HG03342 (cell line): ENCODE results near the gene EIF2A.

Experiments
- ATAC-seq: cut with Tn5 transposase; IDR thresholded peaks from one replicate; pipeline ENCODE4 v1.9.1; 2021; ENCODE audit warnings: mild to moderate bottlenecking, moderate library complexity; ENCODE audit not compliant: unreplicated experiment

EIF2A gene

GRCh38 chr3:150631515-150632221 lies 85.1 kb downstream of the EIF2A start:
- ATAC-seq: no peak

- no peak for ATAC-seq
Measured at GRCh38 chr3:150635076-150635475, 88.5 kb downstream of the EIF2A start.

- no peak for ATAC-seq
Measured at GRCh38 chr3:150635526-150635925, 88.9 kb downstream of the EIF2A start.
